ENCODE data around the gene PIPOX.

Gene PIPOX

GRCh38 chr17:29019475-29020181, 23.3 kb upstream of the PIPOX start:
- no peak for DNase-seq (ENCODE audit: low spot score)

GRCh38 chr17:29020576-29020975, 22.4 kb upstream of the PIPOX start:
- no peak for DNase-seq (ENCODE audit: low spot score)

GRCh38 chr17:29021226-29021625, 21.7 kb upstream of the PIPOX start:
- no peak for DNase-seq (ENCODE audit: low spot score)

- no peak for DNase-seq (ENCODE audit: low spot score)
Measured at GRCh38 chr17:29022074-29022473, 20.9 kb upstream of the PIPOX start.

GRCh38 chr17:29024316-29024952, 18.5 kb upstream of the PIPOX start:
- DNase-seq (ENCODE audit: low spot score) = no peak

- no peak for DNase-seq (ENCODE audit: low spot score)
Measured at GRCh38 chr17:29031488-29031887, 11.5 kb upstream of the PIPOX start.

GRCh38 chr17:29032013-29032856, 10.7 kb upstream of the PIPOX start:
- DNase-seq (ENCODE audit: low spot score) = no peak

GRCh38 chr17:29032857-29033197, 10.1 kb upstream of the PIPOX start:
- DNase-seq (ENCODE audit: low spot score) = no peak

- no peak for DNase-seq (ENCODE audit: low spot score)
Measured at GRCh38 chr17:29034510-29034909, 8.4 kb upstream of the PIPOX start.

GRCh38 chr17:29036584-29036983, 6.4 kb upstream of the PIPOX start:
- DNase-seq (ENCODE audit: low spot score) = no peak

GRCh38 chr17:29037739-29038084, 5.2 kb upstream of the PIPOX start:
- DNase-seq (ENCODE audit: low spot score) = no peak

- DNase-seq (ENCODE audit: low spot score) = no peak
Measured at GRCh38 chr17:29038085-29038795, 4.7 kb upstream of the PIPOX start.

GRCh38 chr17:29039764-29040598, 3.0 kb upstream of the PIPOX start:
- no peak for DNase-seq (ENCODE audit: low spot score)

GRCh38 chr17:29041091-29041490, 1.9 kb upstream of the PIPOX start:
- DNase-seq (ENCODE audit: low spot score) = no peak

- no peak for DNase-seq (ENCODE audit: low spot score)
Measured at GRCh38 chr17:29041571-29041970, 1.4 kb upstream of the PIPOX start.

- no peak for DNase-seq (ENCODE audit: low spot score)
Measured at GRCh38 chr17:29042026-29042678, 789 bp upstream of the PIPOX start.

GRCh38 chr17:29043539-29044145, 701 bp downstream of the PIPOX start:
- no peak for DNase-seq (ENCODE audit: low spot score)

- no peak for DNase-seq (ENCODE audit: low spot score)
Measured at GRCh38 chr17:29045026-29045425, 2.1 kb downstream of the PIPOX start.

- no peak for DNase-seq (ENCODE audit: low spot score)
Measured at GRCh38 chr17:29045734-29046472, 3.0 kb downstream of the PIPOX start.

GRCh38 chr17:29046473-29046839, 3.5 kb downstream of the PIPOX start:
- no peak for DNase-seq (ENCODE audit: low spot score)
